ENCODE measurements around the gene KRT75.

The KRT75 gene

DNA sequence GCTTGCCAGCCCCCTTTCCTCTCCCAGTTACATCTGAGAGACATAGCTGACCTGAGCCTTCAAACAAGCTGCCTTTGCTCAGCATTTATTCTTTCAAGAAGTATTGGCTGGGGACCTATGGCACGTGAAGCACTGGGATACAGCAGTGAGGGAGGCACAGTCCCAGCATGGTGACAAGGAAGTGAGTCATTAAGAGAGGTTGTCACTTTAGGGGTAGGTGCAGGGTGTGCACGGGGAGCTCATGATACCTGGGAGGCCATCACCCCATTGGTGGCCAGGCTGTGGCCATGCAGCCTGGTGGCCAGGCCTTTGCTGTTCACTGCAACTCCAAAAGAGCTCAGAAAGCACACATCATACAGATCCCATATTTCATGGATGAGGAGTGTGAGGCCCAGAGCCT lies 5.7 kb upstream of the KRT75 start:
- no peak for DNase-seq (ENCODE audit: low spot score)

DNA sequence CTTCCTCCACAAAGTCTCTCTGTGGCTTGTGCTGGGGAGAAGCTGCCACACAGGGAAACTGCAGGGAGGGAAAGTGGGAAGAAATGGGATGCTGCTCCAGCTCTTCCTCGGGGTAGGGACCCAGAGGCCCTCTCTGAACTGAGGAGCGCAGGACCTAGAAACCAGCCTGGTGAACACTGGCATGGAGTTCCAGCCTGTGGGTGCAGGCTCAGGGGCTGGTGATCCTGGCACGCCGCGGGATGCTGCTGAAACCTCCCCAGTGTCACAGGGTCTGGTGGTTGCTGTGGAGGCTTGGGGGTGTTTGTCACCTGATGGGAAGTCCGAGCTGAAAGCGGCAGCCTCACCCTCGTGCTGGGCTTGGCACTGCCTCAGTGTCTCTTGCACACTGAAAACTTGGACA lies 5.2 kb upstream of the KRT75 start:
- DNase-seq (ENCODE audit: low spot score): no peak

DNA sequence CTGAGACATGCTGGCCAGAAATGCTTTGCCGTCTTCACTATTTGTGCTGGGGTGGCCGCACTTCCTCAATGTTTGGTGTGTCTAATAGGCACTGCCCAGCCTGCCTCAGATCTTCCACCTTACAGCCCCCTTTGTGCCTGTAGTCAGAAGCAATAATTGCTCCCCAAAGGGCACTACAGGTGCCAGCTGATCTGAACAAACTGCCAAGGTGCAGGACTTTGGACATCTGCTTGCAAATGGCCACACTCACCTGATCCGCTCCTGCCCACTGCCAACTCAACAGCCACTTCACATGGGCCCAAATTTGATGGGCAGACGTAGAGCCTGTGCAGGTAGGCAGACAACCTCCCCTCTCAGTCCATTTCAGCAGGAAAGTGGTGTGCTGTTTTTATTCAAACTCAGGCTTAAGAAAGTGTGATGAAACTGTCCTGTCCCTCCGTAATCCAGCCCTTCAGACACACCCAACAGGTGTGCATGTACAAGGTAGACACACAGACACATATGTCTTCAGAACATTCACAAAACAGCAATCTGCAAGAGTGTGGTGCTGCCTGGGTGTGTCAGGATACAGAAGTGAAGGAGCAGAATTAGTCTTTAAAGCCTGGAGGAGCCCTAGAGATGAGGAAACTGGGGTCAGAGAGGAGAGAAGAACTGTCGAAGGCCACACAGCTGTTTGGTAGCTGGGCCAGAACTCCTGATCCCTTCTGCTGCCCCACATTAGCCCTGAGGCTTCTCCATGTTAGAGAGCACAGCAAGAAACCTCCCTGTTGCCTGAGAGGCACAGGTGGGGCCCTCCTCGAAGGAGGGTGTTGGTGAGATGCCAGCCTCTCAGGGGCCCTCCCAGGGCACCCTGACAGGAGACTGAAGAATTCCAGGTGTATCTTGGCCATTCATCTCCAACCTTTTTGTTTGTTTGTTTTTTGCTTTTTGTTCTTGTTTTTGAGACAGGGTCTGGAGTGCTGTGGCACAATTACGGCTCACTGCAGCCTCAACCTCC lies 4.4 kb upstream of the KRT75 start:
- DNase-seq (ENCODE audit: low spot score): no peak

DNA sequence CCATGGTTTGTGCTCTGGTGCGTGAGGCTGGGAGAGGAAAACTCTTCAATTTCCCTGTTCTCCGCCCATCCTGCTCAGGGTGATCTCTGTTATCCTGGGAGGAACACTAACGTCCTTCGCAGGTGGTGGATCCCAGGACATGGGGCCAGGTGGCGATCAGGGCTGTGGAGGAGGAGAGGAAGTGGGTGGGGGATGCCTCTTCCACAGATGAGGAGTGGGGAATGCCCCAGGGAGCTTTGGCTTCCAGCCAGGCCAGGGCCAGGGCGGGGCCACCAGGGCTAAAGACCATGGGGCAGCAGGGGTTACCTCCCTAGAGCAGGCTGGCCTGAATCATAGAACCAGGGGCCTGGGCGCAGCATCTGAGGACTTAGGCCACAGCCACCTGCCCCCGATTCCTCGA lies 3.3 kb upstream of the KRT75 start:
- no peak for DNase-seq (ENCODE audit: low spot score)

DNA sequence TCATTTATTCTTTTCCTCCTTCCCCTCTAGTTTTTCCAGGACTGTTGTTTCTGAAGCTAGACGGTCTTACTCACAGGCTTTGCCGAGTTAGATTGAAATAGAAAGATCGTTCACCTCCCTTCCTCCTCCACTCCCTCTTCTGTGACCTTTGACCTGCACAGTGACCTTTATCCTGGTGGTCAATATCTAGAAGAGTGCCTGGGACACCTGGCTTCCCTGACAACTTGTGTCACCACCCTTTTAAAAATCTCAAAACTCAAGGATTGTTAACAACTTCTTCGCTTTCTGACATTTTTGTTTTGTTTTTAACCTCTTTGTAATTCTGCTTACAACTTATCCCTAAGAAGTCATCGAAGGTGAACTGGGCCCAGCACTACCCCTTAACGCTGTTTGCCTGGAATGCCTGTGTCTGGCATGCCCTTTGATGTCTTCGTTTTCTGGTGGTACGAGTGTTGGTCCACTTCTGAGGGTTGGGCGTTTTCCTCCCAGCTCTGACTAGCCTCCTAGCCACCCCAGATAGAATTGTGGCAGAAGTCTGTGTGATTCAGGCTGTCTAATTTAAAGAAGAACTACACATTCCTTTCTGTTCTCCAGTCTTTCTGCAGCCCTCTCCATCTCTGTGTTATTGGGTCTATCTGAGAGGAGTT lies 2.8 kb upstream of the KRT75 start:
- no peak for DNase-seq (ENCODE audit: low spot score)

DNA sequence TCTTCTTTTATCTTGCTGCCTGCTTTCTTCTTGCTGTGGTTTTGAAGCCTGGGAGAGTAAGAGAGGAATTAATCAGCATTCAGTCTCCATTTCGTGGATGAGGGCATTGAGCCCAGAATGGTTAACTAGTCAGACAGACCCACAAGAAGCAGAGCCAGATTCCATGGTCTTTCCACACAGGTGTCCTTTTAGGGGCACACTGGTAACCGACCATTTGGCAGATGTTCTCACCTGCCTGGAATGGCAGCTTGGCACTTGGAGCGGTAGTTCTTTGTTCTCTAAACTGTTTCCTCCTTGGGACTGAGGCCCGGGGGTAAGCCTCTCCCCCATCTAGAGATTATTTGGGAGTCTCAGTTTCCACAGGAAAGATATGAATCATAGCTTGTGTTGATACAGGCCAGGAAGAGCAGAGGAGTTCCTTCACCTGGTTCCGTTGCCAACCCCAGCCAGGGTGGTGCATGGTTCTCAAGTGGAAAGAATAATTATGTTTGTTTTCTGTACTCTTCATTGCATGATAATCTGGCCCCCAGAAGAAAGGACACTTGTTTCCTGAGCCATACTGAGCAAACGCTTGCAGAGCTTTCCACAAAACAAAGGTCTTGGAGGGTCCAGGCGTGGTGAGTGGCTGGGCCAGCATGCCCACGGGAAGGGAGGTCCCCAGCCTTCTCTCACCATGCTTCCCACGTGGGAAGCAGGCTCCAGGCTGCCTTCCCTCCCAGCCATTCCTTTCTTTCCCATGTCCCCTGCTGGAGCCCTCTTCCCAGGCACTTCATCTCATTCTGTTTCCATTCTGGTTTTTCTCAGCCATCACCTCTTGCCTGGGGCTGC lies 2.0 kb upstream of the KRT75 start:
- DNase-seq (ENCODE audit: low spot score): no peak

DNA sequence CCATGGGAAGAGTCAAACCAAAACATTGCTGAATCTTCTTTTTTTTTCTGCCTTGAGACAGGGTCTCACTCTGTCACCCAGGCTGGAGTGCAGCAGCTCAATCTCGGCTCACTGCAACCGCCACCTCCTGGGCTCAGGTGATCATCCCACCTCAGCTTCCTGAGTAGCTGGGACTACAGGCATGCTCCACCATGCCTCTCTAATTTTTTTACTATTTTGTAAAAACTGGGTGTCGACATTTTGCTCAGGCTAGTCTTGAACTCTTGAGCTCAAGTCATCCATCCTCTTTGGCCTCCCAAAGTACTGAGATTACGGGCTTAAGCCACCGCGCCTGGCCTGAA lies 1.5 kb upstream of the KRT75 start:
- DNase-seq (ENCODE audit: low spot score): no peak

DNA sequence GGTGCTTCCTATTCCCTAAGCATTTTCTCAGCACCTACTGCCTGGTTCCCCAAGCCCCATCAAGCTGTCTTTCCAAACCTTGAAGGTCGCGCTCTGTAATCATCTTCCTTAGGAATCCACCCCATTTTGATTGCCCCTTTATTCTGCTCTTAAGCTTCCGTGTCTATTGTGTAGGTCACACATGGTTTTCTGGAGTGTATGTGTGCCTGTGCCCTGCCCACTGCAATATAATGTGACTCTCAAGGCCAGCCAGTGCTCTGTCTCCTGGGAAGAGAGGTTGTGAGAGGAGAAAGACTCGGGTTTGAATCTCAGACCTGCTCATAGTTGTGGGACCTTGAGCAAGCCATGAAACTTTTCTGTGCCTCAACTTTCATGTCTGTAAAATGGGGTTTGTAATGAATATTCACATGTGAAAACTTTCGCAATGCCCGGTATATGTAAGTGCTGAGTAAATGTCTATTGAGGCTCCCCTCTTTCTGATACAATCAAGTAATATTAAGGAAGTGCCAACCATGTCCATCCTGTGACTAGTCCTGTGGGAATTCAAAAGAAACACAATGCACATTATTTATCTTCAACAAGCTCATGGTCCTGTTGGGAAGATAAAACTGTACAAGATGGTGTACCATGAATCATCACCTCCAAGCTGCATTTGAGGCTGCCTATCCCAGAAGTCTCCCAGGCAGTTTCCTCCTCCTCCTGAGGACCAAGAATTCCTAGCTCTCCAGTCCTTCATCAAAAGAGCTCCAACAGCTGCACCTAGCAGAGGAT lies 774 bp upstream of the KRT75 start:
- DNase-seq (ENCODE audit: low spot score): no peak

DNA sequence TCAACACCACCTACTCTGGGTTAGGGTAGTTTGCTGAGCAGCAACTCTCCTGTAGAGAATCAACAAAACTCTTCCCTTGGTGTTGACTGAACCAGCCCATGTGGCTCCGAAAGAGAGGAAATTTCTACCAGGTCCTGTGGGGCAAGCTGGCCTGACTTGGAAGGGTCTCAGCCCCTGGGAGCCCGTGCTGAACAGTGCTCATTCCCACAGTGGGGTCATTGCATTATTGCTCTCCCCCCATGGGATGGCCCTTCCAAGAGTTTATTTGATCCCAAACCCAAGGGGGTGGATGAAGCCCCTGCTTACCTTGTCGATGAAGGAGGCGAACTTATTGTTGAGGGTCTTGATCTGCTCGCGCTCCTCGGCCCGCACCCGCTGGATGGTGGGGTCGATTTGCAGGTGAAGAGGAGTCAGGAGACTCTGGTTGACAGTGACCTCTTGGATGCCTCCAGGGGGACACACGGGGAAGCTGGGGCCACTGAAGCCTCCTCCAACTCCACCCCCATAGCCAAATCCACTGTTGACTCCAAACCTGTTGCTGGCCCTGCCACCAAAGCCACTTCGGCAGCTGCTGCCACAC lies 580 bp downstream of the KRT75 start:
- no peak for DNase-seq (ENCODE audit: low spot score)

DNA sequence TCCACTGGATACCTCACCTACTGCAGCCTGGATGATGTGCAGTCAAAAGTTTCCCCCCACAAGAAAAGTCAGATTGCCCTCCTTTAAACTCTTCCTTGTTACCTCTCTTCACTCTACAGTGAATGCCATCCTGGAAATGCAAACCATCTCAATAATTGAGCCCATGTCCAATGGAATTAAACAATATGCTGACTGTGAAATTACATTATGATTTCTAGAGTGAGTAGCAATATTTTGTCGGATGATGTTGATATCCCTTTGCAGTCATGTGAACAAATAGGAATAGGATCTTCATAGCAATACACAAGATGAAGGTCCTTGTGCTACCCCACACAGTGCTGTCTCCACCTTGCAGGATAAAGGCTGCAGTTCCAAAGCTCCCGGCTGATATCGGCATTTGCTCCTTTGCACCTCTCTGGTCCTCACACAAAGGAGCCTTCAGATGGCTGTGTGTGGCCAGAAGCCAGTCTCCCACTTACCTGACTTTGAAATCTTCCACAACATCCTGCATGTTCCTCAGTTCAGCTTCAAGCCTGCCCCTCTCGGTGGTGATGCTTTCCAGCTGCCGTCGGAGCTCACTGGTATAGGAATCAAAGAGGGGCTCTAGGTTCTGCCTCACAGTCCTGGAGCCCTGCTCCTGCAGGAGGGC lies 1.5 kb downstream of the KRT75 start:
- DNase-seq (ENCODE audit: low spot score): no peak

DNA sequence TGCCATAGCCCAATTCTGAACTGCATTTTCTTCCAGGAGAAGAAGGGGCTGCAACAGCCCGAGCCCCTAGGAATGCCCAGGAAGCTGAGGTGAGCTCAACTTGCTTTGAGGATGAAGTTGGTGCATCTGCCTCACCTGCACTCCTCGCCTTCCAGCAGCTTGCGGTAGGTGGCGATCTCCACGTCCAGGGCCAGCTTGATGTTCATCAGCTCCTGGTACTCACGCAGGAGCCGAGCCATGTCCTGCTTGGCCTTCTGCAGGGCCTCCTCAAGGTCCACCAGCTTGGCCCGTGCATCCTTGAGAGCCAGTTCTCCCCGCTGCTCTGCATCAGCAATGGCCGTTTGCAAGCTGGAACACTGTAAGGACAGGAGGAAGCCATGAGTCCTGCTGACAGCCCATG lies 6.0 kb downstream of the KRT75 start:
- no peak for DNase-seq (ENCODE audit: low spot score)

DNA sequence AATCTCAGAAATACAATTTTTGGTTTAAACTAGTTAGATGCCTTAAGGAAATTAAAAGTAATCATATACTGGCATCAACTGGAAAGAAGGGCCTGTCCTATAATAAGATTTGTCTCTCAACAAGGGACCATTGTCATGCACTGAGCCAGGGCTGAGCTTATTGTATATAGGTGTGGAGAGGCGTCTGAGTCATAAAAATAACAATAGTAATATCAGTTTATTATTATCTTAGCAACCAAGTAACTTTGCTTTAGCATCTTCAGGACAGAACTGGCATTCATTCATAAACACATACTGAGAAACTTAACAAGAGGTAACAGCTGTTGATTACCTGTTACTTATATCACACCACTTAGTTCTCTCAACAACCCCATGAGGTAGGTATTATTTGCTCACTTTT lies 7.1 kb downstream of the KRT75 start:
- no peak for DNase-seq (ENCODE audit: low spot score)

DNA sequence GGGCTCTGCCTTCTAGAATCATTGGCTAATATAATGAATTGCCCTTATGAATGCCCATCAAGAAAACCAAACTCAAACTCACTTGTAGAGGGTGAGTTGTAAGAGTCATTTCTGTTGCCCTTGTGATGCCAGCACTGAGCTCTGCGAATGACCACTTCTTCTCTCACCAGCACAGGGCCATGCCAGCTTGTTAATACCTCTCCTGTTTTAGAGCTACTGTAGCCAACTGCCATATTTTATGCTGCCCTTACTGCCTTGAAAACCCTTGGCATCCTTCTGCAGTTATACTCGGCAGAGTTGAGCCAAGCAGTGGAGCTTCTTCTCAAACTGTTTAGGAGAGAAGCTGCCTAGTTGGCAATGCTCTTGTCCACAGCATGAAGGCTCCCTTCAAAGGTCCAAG lies 8.1 kb downstream of the KRT75 start:
- no peak for DNase-seq (ENCODE audit: low spot score)

DNA sequence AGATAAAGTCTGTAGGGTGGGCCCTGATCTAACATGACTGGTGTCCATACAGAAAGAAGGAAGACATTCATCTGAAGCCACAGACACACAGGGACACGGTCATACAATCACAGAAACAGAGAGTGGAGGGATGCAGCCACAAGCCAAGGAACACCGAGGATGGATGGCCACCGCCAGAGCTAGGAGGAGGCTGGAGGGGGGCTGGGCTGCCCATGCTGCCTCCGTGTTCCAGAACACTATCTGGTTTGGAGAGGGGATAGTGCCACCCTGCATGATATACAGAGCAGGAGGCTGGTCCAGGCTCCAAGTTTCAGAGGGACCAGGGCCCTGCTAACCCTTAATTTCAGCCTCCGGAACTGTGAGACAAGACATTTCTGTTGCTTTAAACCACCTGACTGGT lies 8.7 kb downstream of the KRT75 start:
- no peak for DNase-seq (ENCODE audit: low spot score)

DNA sequence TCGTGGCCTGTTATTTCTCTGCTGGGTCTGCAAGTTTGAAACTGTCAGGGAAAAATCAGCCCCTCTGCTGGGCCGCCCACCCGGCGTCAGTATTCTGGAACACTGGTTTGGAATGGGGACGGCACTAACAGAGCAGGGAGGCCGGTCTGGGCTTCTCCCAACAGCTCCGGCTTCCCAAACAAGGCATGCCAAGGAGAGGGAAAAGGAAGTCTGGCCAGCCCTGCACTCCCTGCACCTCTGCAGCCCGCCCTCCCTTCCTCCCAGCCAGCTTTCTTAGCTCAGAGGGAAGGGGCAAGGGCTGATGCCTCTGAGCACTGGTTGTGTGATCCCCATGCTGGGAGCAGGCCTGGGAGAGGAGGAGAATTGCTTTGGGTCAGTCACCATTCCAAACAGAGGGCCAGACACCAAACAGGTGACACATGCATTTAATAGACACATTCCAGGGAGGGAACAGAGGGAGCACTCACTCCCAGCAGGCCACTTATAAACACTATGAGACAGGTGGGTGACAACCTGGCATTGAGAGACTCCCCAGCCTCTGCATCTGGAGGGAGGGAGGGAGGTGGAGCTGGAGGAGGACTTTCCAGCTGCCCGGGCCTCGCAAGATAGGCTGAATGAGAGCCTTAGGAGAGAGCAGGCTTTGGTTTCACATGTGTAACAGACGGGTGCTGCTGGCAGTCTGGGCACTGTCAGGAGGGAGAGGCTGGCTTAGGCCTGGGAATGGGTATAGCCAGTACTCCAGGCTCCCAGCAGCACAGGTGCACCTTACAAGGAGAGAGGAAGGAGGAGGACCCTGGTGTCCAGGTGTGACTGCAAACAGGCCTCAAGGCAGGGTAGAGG lies 10.3 kb downstream of the KRT75 start:
- DNase-seq (ENCODE audit: low spot score): no peak

DNA sequence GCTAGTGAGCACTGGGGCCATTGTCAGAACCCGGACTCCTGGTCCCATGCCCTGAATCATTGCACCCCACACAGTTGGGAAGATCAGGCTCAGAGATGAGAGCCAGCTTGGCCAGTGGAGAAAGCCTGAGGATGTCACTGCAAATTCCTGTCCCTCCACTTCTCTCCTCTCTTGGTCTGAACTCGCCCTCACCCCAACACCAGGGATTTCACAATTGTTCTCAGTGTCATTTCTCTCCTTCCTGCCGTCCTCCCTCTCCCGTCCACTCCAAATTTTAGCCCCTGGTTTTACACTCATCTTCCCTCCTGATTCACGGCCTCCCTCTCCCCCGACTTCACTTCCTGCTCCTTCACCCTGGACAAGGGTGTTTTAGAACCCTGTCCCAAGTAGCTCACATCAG lies 11.1 kb downstream of the KRT75 start:
- DNase-seq (ENCODE audit: low spot score): no peak

DNA sequence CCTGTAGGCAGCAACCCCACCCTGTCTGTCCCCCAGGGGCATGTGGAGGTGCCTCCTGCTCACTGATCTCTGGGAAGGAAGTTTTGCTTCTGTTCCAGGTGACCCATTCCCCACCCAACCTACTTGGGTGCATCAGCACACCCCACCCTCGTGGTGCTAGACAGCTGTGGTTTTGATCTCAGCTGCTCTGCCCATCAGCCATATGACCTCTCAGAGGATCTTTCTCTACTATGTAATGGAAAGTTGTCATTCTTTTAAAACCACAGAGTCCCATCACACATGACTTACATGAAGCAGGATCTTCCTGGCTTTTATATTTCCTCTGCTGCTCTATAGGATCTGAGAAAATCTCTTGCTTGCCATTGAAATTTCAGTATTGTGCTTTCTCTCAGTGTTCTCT lies 14.5 kb downstream of the KRT75 start:
- no peak for DNase-seq (ENCODE audit: low spot score)

DNA sequence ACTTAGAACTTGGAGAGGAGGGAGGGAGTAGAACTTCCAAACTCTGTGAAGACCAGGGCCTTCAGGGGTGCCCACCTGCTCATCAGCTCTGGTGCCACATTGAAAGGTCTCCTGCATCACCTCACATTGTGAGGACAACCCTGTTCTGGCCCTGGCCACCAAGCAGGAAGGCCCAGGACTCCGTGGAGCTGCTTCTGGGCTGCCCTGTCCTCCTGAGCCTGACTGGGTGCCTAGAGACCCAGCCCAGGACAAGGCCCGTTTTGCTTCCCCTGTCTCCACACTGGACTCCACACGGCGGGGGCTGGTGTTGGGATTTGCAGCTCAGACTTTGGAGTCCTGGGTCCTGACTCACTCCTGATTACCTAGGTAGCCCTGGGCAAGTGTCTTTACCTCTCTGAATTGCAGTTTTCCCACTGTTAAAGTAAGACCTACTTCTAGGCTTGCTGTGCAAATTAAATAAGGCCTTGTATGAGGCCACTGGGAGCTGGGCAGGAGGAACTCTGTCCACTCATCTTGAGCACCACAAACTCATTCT lies 15.5 kb downstream of the KRT75 start:
- no peak for DNase-seq (ENCODE audit: low spot score)

DNA sequence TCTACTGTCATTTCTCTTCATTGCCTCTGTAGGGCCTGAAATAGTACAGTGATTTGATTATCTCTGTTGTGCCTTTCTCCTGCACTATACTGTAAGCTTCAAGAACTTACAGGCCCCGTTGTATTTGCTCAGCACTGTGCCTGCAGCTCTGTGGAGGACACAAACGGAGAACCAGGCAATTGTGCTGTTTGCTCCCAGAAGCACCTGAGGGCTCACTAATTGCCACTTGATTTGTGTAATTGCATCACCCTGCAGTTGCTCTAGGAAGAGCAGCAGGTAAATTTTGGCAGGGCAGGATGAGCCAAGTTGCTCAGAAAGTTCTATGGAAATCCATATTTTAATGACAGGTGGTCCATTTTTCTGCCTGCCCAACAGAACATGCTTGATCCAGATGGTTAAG lies 16.4 kb downstream of the KRT75 start:
- no peak for DNase-seq (ENCODE audit: low spot score)

DNA sequence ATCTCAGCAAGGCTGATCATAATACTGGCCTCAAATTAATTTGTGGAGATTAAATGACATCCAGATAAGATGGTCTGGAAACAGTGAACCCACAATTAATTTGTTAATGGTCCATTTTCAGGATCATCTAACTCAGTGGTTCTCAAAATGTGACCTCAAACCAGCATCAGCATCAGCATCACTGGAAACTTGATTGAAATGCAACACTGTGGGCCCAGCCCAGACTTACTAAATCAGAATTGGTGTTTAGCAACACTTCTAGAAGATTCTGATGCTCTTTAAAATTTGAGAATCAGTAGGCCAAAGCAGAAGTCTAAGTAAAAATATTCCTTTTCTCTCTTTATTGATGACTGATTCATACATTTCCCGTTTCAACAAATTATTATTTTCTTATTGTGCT lies 17.4 kb downstream of the KRT75 start:
- DNase-seq (ENCODE audit: low spot score): no peak
